Neural progenitor cell (in vitro differentiated cells): ENCODE results near the gene RNF217. TPM values are rescaled to one million over a fixed set of nuclear protein-coding genes. Genes with fewer than 3 reads are reported as not detected.

Experiments
- DNase-seq: peaks from one replicate; pipeline ENCODE4 v3.0.0-alpha.2; 2016; ENCODE audit warnings: low spot score
- H2AFZ ChIP-seq: fragments of 200-600 bp; sonication (generic); replicated peaks from 2 replicates; pipeline ENCODE4 v1.6.1; 2016; ENCODE audit warnings: antibody characterized with exemption
- H3F3A ChIP-seq: fragments of 200-600 bp; sonication (generic); 2 replicates; pipeline ENCODE4 v1.6.1; 2016; ENCODE audit warnings: antibody characterized with exemption, low read depth
- H3K27ac ChIP-seq: fragments of 200-600 bp; sonication (generic); 2 replicates; pipeline ENCODE4 v1.5.1; 2016; ENCODE audit warnings: mild to moderate bottlenecking
- H3K27me3 ChIP-seq: fragments of 200-600 bp; sonication (generic); 2 replicates; pipeline ENCODE4 v1.6.1; 2016; ENCODE audit warnings: mild to moderate bottlenecking, moderate library complexity
- H3K36me3 ChIP-seq: fragments of 200-600 bp; sonication (generic); 2 replicates; pipeline ENCODE4 v1.5.1; 2016
- H3K4me1 ChIP-seq: fragments of 200-600 bp; sonication (generic); 2 replicates; pipeline ENCODE4 v1.6.1; 2016; ENCODE audit warnings: mixed run types
- H3K4me2 ChIP-seq: fragments of 200-600 bp; sonication (generic); 2 replicates; pipeline ENCODE4 v1.6.1; 2016
- H3K4me3 ChIP-seq: fragments of 200-600 bp; sonication (generic); 2 replicates; pipeline ENCODE4 v1.5.1; 2016
- H3K79me2 ChIP-seq: fragments of 200-600 bp; sonication (generic); 2 replicates; pipeline ENCODE4 v1.6.1; 2016; ENCODE audit warnings: low read depth
- H3K9ac ChIP-seq: fragments of 200-600 bp; sonication (generic); 2 replicates; pipeline ENCODE4 v1.6.1; 2016
- H3K9me3 ChIP-seq: fragments of 200-600 bp; sonication (generic); 2 replicates; pipeline ENCODE4 v1.5.1; 2016; ENCODE audit warnings: low read depth
- H4K20me1 ChIP-seq: fragments of 200-600 bp; sonication (generic); 2 replicates; pipeline ENCODE4 v1.6.1; 2016; ENCODE audit warnings: low read depth
- H3K27ac Mint-ChIP-seq: 3 replicates; pipeline ENCODE4 v1.8.0; 2021; ENCODE audit warnings: mixed read lengths
- H3K27me3 Mint-ChIP-seq: 2 replicates; pipeline ENCODE4 v1.8.0; 2022; ENCODE audit warnings: low read depth, mild to moderate bottlenecking, inconsistent platforms, moderate library complexity, mixed read lengths; ENCODE audit not compliant: insufficient read depth
- H3K36me3 Mint-ChIP-seq: 3 replicates; pipeline ENCODE4 v1.8.0; 2021; ENCODE audit warnings: mixed read lengths
- H3K4me1 Mint-ChIP-seq: 3 replicates; pipeline ENCODE4 v1.8.0; 2021; ENCODE audit warnings: mixed read lengths
- H3K4me3 Mint-ChIP-seq: 3 replicates; pipeline ENCODE4 v1.8.0; 2021; ENCODE audit warnings: mild to moderate bottlenecking, moderate library complexity, mixed read lengths
- H3K9me3 Mint-ChIP-seq: 3 replicates; pipeline ENCODE4 v1.8.0; 2020; ENCODE audit warnings: mixed read lengths
- CTCF ChIP-seq: fragments of 200-600 bp; sonication (generic); IDR thresholded peaks from 2 replicates; pipeline ENCODE4 v1.5.1; 2017; ENCODE audit warnings: antibody characterized with exemption, mild to moderate bottlenecking
- EZH2 ChIP-seq: fragments of 200-600 bp; sonication (generic); IDR thresholded peaks from 2 replicates; pipeline ENCODE4 v1.6.1; 2017; ENCODE audit warnings: antibody characterized with exemption, mild to moderate bottlenecking, moderate library complexity
- EZH2phosphoT487 ChIP-seq: fragments of 200-600 bp; sonication (generic); IDR thresholded peaks from 2 replicates; pipeline ENCODE4 v1.6.1; 2017; ENCODE audit warnings: antibody characterized with exemption
- total RNA-seq: library from RNA; depleted of rRNA; stranded (reverse); fragments of >200 nt; gene quantifications from 2 replicates; pipeline ENCODE4 v1.2.3, GENCODE V29; 2015; ENCODE audit warnings: low replicate concordance

RNF217 gene
- total RNA-seq, 1 donor from 2014 or later: 24.1 TPM

- H4K20me1 ChIP-seq: no peaks in the 10 kb centered on the region
- no peak overlapping the region for H3K4me3 ChIP-seq
- H3K36me3 Mint-ChIP-seq: peaks cover 8% of the 10 kb centered on the region
- H3K79me2 ChIP-seq: no peaks in the 10 kb centered on the region
- H2AFZ ChIP-seq: no peak overlapping the region
- H3K27ac Mint-ChIP-seq: no peak overlapping the region
- H3F3A ChIP-seq: no peaks in the 10 kb centered on the region
- no peak overlapping the region for H3K27ac ChIP-seq
- H3K9me3 Mint-ChIP-seq: peaks cover 41% of the 10 kb centered on the region
- no peak overlapping the region for H3K4me3 Mint-ChIP-seq
- no peaks in the 10 kb centered on the region for H3K4me1 Mint-ChIP-seq
- H3K9me3 ChIP-seq: peaks cover 14% of the 10 kb centered on the region
- no peak for TF ChIP-seq CTCF
- TF ChIP-seq EZH2: no peak
- no peak for TF ChIP-seq EZH2phosphoT487
- H3K36me3 ChIP-seq: no peaks in the 10 kb centered on the region
- no peaks in the 10 kb centered on the region for H3K27me3 Mint-ChIP-seq
- H3K4me1 ChIP-seq: no peaks in the 10 kb centered on the region
- no peak for DNase-seq
- H3K4me2 ChIP-seq: no peak overlapping the region
- H3K27me3 ChIP-seq: no peaks in the 10 kb centered on the region
- no peak overlapping the region for H3K9ac ChIP-seq
These were observed 150.7 kb downstream of the RNF217 start for GRCh38 chr6:125112934-125113333.

DNA sequence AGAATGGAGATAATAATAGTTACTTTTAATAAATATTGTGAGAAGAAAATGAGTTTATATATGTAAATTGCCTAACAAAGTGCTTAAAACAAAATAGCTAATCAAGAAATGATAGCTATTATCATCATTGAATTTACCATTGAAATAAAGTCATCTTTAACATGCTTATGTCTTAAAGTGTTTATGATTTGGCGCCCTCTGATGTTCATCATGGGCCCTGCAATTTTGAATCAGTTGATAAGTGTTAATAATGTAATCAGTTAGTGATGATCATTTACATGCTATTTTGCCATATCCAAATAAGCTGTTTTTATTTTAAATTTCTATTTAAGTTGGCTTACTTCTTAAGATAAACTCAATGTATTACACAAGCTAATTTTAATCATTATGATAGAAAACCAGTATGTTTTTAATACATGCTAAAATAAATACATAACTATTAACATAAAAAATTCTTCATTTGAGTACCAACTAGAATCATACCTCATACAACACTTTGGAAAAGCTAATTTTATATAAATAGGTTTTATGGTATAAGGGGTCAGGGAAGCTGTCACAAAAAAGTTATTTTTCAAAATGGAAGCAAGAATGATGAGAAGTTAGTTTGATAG, 152.1 kb downstream of the RNF217 start:
- Mint-ChIP-seq H3K9me3 (peaks cover 32% of the 10 kb centered on the region), H3K27ac (no peak overlapping the region)
- DNase-seq: peak; percentile 43

GRCh38 chr6:125116170-125116569, 153.9 kb downstream of the RNF217 start:
- peaks cover 3% of the 10 kb centered on the region for H3K4me1 Mint-ChIP-seq
- H3K27me3 Mint-ChIP-seq: no peaks in the 10 kb centered on the region
- Histone ChIP-seq H3K27ac (no peak overlapping the region), H3F3A (no peaks in the 10 kb centered on the region), H3K36me3 (no peaks in the 10 kb centered on the region), H3K9me3 (peaks cover 5% of the 10 kb centered on the region), H3K79me2 (no peaks in the 10 kb centered on the region), H2AFZ (no peak overlapping the region), H4K20me1 (no peaks in the 10 kb centered on the region), H3K27me3 (no peaks in the 10 kb centered on the region), H3K9ac (no peak overlapping the region), H3K4me2 (no peak overlapping the region), H3K4me3 (no peak overlapping the region), H3K4me1 (peaks cover 10% of the 10 kb centered on the region)
- no peak overlapping the region for H3K27ac Mint-ChIP-seq
- H3K36me3 Mint-ChIP-seq: peaks cover 6% of the 10 kb centered on the region
- no peak for TF ChIP-seq EZH2phosphoT487
- TF ChIP-seq EZH2: no peak
- no peak for TF ChIP-seq CTCF
- peaks cover 14% of the 10 kb centered on the region for H3K9me3 Mint-ChIP-seq
- no peak for DNase-seq
- no peak overlapping the region for H3K4me3 Mint-ChIP-seq

More for the DNA sequence above, 152.1 kb downstream of the RNF217 start:
- Histone ChIP-seq H3K27ac (no peak overlapping the region), H2AFZ (no peak overlapping the region), H3F3A (no peaks in the 10 kb centered on the region), H3K36me3 (no peaks in the 10 kb centered on the region), H3K27me3 (no peaks in the 10 kb centered on the region), H3K4me1 (no peaks in the 10 kb centered on the region), H4K20me1 (no peaks in the 10 kb centered on the region), H3K4me3 (no peak overlapping the region), H3K79me2 (no peaks in the 10 kb centered on the region), H3K9ac (no peak overlapping the region), H3K9me3 (peaks cover 14% of the 10 kb centered on the region), H3K4me2 (no peak overlapping the region)
- Mint-ChIP-seq H3K27me3 (no peaks in the 10 kb centered on the region), H3K36me3 (peaks cover 7% of the 10 kb centered on the region), H3K4me1 (no peaks in the 10 kb centered on the region), H3K4me3 (no peak overlapping the region)
- peak; percentile 86 for TF ChIP-seq CTCF
- TF ChIP-seq EZH2: no peak
